HG02642 (cell line): ENCODE data around the gene GNG7.
"Not testable (repeated sequence)": the region's sequence is repeated elsewhere in the genome, so short reads cannot be mapped to it uniquely, and the experiment has no call there.

ENCODE experiments used
- ATAC-seq: cut with Tn5 transposase; IDR thresholded peaks from one replicate; pipeline ENCODE4 v1.9.1; 2021; ENCODE audit warnings: mild to moderate bottlenecking; ENCODE audit not compliant: unreplicated experiment, poor library complexity

GNG7 gene

GRCh38 chr19:2714531-2715269, 12.2 kb upstream of the GNG7 start:
- no peak for ATAC-seq

DNA sequence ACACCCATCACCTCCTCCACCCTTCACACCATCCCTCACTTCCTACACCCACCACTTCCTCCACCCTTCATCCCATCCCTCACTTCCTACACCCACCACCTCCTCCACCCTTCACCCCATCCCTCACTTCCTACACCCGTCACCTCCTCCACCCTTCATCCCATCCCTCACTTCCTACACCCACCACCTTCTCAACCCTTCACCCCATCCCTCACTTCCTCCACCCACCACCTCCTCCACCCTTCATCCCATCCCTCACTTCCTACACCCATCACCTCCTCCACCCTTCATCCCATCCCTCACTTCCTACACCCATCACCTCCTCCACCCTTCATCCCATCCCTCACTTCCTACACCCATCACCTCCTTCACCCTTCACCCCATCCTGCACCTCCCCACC, 11.6 kb upstream of the GNG7 start:
- not testable (repeated sequence) for ATAC-seq

DNA sequence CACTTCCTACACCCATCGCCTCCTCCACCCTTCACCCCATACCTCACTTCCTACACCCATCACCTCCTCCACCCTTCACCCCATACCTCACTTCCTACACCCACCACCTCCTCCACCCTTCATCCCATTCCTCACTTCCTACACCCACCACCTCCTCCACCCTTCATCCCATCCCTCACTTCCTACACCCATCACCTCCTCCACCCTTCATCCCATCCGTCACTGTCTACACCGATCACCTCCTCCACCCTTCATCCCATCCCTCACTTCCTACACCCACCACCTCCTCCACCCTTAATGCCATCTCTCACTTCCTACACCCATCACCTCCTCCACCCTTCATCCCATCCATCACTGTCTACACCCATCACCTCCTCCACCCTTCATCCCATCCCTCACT, 10.7 kb upstream of the GNG7 start:
- ATAC-seq: not testable (repeated sequence)

GRCh38 chr19:2711875-2712205, 9.3 kb upstream of the GNG7 start:
- no peak for ATAC-seq

GRCh38 chr19:2711172-2711874, 8.8 kb upstream of the GNG7 start:
- no peak for ATAC-seq

DNA sequence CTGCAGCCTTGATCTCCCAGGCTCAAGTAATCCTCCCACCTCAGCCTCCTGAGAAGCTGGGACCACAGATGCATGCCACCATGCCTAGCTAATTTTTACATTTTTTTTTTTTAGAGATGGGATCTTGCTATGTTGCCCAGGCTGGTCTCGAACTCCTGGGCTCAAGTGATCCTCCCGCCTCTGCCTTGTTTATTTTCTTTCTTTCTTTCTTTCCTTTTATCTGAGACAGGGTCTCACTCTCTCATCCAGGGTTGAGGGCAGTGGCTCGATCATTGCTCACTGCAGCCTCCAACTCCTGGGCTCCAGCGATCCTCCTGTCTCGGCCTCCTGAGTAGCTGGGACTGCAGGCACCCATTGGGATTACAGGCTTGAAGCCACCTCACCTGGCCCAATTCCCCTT, 3.8 kb upstream of the GNG7 start:
- ATAC-seq: no peak

- no peak for ATAC-seq
These were observed 1.3 kb upstream of the GNG7 start for GRCh38 chr19:2703691-2704216.

DNA sequence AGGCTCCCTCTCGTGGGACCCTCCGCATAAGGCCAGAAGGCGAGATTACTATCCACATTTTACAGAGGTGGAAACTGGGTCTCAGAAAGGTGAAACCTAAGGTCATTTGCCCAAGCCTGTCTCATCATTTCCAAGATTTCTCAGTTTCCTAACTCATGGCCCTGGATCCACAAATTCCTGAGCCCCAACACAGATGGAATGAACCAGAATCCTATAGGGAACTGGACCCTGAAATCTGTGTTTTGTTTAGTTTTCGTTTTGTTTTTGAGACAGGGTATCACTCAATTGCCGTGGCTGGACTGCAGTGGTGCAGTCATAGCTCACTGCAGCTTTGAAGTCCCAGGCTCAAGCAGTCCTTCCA, 563 bp upstream of the GNG7 start:
- ATAC-seq: no peak

DNA sequence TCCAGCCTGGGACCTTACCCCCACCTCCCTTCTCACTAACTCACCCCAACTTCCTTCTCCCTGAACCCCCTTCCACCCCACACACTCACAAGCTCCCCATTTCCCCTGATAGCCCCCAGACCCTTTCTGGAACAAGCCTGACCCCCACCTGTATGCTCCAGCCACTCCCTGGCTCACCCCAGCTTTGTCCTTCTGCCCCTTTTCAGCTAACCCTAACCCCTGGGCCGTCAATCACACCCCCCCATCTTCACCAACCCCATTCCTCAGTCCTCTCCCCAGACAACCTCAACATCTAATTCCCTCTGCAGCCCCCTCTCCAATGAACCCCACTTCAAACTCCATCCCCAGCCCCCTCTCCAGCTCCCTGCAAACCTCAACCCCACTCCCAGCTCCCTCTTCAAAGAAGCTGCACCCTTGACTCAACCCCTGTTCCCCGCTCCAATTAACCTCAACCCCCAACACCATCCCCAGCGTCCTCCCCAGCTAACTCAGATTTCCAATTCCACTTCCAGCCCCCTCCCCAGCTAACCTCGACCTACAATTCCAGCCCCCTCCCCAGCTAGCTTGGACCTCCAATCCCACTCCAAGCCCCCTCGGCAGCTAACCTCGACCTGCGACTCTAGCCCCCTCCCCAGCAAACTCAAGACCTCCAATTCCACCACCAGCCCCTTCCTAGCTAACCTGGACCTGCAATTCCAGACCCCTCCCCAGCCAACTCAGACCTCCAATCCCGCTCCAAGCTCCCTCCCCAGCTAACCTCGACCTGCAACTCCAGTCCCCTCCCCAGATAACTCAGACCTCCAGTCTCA, 929 bp downstream of the GNG7 start:
- ATAC-seq: no peak

DNA sequence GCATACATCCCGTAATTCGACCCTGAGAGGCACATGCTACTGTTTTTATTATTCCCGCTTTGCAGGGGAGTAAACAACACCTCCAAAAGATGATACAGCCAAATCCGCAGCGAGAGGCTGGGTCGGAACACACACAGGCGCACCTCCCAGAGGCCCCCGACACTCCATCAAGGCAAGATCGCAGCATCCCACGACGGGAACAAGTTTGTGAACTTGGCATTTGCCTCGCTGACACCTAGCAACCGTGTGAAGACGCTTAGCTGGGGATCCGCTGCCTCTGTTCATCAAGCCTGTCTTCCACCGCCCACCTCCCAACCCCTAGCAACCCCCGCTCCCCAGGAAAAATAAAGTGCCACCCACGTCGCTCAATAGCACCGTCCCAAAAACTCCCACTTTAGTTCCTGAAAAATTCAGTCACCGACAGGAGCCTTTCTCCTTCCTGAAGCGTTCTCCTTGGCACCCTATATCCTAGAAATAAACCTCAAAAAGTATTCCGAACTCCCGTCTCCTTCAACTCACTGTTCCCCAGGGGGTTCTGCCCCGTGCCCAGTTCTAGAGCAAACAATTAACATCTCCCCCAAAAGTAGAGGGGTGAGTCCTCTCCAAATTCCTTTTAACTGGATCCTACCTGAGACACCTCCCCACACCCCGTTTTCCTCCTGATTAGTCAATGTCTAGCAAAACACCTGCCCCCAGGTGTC, 1.7 kb downstream of the GNG7 start:
- ATAC-seq: no peak

DNA sequence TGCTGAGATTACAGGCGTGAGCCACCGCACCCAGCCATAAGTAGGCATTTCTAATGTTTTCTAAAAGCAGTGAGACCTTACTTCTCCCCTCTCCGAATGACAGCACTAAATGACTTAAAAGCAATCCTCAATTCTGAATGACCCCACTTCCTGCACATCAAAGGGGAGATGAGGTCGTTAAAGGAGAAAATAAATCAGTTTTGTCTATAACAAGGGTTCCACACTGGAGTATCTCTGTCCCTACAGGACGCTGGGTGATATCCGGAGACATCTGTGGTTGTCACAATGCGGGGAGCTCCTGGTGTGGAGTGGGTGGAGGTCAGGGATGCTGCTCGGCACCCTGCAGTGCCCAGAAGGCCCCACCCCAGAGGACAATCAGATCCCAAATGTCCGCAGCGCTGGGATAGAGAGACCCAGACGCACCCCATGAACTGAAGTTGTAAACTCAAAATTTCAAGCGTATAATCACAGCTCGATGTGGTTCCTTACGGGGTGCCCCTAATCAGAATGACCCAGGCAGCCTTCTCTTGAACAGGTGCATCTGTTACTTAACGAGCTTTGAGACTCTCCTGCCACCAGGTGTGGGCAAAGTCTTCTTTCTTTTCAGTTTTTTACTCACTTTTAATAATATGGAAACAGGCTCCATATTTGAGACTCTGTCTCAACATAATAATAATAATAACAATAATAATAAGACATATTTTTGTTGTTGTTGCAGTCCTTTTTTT, 2.9 kb downstream of the GNG7 start:
- ATAC-seq: no peak

DNA sequence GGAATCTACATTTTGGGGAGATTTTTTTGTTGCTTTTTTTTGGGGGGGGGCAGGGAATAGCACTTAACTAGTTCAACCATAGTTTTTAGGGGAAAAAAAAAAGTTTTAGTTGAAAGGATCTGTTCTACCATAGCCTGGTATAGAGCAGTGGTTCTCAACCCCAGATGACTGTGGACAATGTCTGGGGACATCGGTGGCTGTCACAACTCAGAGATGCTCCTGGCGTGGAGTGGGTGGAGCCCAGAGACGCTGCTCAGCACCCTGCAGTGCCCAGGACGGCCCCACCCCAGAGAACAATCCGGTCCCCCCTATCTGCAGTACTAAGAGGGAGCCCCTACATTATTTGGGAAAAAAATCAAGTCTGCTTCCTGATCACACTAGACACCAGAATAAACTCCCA, 8.3 kb downstream of the GNG7 start:
- no peak for ATAC-seq

DNA sequence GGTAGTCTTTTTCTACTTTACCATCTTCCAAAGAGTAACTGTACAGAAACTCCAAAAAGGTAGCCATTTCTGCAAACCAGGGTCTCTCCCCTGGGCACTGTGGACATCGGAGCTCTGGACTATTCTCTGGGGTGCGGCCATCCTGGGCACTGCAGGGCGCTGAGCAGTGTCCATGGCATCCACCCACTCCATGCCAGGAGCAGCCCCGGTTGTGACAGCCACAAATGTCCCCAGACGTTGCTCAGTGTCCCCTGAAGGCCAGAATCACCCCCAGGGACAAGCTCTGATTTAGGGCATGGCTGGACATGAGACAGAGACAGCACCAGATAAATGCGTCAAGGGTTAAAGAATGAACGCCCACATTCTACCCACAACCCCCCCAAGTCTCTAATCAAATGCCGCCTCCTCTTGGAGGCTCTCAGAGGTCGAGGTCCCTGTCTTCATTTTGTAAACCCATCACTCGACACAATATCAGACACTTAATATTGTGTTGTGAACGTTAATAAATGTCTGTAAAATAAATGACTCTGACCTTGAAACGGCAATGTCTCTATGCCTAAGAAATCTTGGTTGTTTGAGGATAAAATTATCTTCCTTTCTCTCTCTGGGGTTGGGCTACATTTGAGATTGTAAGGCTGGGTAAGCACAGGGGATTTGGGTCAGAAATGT, 8.9 kb downstream of the GNG7 start:
- no peak for ATAC-seq

GRCh38 chr19:2691951-2692350, 10.5 kb downstream of the GNG7 start:
- no peak for ATAC-seq

- no peak for ATAC-seq
These were observed 11.6 kb downstream of the GNG7 start for GRCh38 chr19:2690856-2691255.

DNA sequence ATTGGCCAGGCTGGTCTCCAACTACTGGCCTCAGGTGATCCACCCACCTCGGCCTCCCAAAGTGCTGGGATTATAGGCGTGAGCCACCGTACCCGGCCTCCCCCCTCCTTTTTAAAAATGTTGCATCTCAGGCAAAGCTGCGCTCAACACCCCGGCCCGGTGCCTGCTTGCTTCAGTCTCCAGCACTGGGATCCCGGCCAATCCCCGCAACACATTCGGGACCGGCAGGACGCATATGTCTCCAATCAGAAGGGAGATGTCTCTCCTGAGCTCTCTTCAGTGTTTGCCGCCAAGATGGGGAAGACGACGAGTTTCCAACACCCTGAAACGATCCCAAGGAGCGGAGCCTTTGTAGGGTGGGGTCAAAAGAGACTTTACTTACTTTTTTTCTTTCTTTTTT, 16.1 kb downstream of the GNG7 start:
- no peak for ATAC-seq

DNA sequence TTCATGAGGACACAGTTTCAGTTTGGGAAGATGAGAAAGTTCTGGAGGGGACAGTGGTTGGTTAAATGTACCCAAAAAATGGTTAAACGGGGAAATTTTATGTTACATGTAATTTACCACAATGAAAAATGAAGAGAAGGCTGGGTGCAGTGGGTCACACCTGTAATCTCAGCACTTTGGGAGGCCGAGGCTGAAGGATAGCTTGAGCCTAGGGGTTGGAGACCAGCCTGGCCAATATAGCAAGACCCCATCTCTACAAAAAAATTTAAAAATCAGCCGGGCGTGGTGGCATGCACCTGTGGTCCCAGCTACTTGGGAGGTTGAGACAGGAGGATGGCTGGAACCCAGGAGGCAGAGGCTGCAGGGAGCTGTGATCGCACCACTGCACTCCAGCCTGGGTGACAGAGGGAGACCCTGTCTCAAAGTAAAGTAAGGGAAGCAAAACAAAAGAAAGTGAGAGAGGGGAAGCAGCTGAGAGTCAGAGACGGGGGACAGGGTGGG, 17.2 kb downstream of the GNG7 start:
- ATAC-seq: no peak

DNA sequence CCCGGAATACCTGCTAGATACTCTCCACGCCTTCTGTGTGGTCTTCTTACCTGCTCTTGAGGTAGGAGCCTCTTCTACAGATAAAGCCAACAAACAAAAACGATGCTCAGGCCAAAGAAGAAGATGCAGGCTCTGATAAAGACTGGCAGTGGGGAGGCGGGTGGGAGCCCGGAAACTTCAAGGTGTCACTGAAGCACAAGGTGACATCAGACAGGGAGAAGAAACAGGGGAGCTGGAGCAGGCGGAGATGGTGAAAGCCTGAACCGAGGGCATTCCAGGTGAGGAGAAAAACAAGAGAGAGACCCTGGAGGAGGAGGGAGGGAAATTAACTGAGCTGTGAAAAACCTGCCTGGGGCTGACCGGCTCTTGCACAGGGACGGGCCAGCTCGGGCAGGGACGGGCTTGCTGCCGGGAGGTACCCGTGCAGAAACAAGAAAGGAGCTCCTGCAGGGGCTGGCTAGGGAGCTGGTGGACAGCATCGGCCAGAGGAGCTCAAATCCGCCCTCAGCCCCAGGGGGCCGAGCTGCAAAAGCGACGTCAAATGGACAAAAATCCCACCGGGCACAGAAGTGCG, 19.0 kb downstream of the GNG7 start:
- no peak for ATAC-seq

GRCh38 chr19:2680808-2681207, 21.7 kb downstream of the GNG7 start:
- ATAC-seq: peak; percentile 38
